HG03159 (cell line): ENCODE measurements around the gene TTLL8.
"Not testable (repeated sequence)": the region's sequence is repeated elsewhere in the genome, so short reads cannot be mapped to it uniquely, and the experiment has no call there.

Source experiments
- ATAC-seq: cut with Tn5 transposase; IDR thresholded peaks from one replicate; pipeline ENCODE4 v1.9.1; 2021; ENCODE audit warnings: mild to moderate bottlenecking, moderate library complexity; ENCODE audit not compliant: unreplicated experiment

Gene TTLL8

DNA sequence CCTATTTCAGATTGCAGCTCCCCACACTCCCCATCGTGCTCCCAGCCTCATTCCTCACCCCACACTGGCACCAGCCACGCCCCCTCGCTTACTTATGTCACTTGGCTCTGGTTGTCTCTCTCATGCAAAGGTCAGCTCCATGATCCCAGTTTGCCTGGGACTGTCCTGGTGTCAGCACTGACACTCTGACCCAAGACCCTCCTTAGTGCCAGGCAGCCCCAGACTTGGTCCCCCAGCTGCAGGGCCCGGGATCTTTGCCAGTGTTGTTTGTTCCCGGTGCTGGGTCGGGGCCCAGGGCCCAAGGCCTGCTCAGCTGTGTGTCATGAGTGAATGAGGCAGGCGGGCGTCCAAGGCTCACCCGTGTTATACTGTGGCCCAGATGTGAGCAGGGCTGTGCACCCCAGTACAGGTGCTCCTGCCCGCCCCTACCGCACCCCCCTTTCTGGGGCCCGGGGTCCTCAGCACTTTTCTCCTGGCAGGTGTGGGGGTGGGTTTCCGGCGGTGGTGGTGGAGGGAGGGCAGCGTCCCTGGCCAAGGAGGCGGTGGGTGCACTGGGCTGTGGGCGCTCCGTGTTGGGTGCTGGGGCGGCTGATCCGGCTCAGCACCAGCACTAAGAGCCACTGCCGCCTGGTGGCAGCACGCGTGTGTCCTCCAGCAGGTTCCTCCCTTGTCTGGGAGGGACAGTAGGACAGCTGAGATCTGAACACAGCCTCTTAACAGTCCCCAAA lies 65.0 kb downstream of the TTLL8 start:
- no peak for ATAC-seq

DNA sequence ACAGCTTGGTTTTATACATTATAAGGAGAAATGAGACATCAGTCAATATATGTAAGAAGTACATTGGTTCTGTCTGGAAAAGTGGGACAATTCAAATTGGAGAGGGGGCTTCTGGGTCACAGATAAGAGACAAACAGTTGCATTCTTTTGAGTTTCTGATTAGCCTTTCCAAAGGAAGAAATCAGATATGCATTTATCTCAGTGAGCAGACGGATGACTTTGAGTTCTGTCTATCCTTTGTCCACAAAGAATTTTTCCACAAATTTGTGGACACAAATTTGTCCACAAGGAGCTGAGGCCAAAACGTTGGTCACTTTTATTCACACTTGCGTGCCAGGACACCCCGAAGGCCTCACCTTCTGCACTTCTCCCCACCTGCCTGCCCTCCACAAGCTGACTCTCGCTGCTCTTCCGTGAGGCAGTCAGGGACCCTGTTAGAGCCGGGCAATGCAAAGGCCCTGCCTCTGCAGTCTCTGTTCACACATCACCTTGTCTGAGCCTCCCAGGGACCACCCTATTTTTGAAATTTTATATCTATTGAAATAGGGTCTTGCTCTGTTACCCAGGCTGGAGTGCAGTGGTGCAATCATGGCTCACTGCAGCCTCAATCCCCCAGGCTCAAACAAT lies 66.1 kb downstream of the TTLL8 start:
- no peak for ATAC-seq

DNA sequence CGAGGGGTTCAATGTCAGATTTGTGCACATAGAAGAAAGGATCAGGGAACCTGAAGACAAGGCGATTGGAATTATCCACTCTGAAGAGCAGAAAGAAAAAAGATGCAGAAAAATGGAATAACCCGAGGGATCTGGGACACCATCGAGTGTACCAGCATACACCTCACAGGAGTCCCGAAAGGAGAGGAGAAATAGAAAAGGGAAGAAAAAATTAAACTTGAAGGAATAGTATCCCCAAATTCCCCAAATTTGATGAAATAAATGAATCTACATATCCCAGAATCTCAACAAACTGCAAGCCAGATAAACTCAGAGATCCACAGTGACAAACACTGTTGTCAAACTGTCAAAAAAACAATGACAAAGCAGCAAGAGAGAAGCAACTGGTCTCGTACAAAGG lies 66.9 kb downstream of the TTLL8 start:
- no peak for ATAC-seq

DNA sequence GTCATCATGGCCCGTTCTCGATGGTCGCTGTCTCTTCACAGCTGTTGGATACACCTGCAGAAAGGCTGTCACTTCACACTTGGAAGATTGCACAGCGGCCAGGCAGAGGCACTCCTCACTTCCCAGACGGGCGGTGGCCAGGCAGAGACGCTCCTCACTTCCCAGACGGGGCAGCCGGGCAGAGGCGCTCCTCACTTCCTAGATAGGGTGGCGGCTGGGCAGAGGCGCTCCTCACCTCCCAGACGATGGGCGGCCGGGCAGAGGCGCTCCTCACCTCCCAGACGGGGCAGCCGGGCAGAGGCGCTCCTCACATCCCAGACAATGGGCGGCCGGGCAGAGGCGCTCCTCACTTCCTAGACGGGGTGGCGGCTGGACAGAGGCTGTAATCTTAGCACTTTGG lies 68.3 kb downstream of the TTLL8 start:
- ATAC-seq: not testable (repeated sequence)

DNA sequence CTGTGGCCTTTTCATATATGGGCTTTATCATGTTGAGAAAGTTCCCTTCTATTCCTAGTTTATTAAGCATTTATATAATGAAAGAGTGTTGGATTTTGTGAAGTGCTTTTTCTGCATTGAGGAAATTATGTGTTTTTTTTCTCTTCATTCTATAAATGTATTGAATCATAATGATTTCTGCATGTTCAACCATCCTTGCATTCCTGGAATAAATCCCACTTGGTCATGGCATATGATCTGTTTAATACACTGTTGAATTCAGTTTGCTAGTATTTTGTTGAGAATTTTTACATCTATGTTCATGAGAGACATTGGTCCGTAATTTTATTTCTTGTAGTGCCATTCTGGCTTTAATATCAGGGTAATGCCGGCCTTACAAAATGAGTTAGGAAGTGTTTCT lies 71.8 kb downstream of the TTLL8 start:
- ATAC-seq: no peak

DNA sequence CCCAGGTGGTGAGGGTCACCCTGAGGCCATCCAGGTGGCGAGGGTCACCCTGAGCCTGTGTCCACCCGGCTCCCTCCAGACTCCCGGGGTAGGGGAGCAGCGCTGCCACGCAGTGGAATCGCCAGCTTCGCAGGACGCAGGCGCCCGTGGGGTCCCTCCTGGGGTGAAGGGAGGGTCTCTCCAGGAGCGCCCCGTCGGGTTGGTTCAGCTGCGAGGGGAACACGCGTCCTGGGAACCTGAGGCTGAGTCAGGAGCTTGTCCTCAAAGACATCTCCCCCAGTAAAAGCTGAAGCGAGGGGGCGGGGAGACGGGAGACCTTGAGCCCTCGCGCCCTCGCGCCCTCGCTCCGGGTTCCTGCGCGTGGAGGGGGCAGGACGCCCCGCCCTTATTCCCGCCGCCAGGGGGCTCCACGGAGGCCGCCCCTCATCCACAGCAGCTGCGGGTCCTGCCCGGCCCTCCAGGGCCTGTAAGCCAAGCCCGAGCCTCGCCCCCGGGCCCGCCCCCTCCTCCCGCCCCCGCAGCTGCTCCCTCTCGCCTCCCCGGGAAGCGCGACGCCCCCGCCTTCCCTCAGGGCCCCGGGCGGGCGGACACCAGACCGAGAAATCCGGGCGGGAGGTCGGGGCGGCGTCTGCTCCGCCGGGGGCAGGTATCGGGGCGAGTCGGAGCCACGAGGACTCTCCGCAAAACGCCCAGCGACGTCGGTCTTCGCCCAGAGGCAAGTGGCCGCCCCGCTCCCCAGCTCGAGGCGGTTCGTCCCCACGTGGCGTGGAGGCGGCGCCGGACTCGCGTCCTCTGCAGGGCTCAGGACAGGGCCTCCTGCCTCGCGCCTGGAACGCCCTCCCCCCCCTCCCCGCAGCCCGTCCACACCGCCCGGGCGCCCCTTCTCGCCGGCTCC lies 74.7 kb downstream of the TTLL8 start:
- ATAC-seq: no peak

DNA sequence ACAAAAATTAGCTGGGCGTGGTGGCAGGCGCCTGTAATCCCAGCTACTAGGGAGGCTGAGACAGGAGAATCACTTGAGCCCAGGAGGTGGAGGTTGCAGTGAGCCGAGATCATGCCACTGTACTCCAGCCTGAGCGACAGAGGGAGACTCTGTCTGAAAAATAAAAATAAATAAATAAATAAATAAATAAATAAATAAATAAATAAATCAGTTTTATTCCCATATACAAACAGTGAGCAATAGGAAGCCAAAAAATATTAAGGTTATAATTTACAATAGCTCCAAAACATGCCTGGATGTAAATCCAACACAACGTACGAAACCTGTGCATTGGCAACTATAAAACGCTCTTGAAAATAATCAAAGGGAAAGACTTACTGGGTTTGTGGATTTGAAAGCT lies 76.3 kb downstream of the TTLL8 start:
- not testable (repeated sequence) for ATAC-seq

DNA sequence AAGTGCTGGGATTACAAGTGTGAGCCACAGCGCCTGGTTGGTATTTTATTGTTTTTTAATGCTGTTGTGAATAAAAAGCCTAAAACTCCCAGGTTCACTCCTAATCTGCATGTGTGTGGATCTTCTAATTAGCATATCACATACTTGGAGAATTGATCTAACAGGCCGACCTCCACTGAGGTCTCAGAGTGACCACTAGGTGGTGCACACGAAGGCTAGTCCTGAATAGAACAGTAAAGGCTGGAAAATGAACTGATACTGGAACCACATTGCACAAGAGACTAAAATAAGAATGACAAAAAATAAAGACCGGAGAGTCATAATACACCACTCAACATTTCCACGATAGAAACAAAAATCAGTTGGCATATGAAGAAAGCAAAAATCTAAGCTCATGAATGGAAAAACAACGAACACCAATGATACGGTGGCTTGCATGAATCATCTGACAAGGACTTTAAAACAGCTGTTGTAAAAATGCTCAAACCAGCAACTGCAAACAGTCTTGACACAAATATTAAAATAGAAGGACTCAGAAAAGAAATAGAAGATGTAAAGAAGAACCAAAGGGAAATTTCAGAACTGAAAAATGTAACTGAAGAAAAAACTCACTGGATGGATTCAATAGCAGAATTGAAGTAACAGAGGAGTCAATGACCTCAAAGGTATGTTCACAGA lies 78.4 kb downstream of the TTLL8 start:
- ATAC-seq: no peak

DNA sequence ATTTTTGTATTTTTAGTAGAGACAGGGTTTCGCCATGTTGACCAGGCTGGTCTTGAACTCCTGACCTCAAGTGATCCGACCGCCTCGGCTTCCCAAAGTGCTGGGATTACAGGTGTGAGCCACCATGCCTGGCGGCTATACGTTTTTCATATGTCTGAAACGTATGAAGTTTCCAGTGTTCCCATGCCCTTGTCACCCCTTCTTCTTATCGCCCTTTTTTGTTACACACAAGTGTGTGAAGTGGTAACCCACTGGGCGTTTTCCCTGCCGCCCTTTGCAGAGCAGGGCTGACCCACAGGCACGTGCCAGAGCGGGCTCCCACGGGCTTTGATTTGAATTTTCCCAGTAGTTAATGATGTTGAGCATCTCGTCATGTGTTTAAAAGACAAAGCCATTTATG lies 80.5 kb downstream of the TTLL8 start:
- no peak for ATAC-seq

DNA sequence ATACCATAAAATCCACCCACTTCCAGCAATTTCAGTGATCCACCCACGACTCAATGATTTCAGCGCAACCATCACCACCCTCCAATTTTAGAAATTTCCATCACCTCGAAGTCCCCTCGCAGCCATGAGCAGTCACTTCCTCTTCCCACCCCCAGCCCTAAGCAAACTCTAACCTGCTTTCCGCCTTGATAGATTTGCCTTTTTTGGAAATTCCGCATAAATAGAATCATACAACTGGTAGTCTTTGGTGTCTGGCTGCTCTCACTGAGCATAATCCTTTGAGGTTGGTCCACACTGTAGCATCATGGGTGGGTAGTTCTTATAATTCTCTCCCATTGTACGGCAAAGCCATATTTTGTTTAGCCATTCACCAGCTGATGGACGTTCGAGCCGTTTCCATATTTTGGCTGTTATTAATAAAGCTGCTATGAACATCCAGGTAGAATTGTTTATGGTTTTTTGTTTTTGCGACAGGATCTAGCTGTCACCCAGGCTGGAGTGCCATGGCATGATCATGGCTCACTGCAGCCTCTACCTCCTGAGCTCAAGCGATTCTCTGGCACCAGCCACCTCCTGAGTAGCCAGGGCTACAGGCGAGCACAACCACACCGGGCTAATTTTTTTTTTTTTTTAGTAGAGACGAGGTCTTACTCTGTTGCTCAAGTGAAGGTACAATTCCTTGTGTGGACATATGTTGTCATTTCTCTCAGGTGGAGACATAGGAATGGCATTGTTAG lies 81.5 kb downstream of the TTLL8 start:
- no peak for ATAC-seq

DNA sequence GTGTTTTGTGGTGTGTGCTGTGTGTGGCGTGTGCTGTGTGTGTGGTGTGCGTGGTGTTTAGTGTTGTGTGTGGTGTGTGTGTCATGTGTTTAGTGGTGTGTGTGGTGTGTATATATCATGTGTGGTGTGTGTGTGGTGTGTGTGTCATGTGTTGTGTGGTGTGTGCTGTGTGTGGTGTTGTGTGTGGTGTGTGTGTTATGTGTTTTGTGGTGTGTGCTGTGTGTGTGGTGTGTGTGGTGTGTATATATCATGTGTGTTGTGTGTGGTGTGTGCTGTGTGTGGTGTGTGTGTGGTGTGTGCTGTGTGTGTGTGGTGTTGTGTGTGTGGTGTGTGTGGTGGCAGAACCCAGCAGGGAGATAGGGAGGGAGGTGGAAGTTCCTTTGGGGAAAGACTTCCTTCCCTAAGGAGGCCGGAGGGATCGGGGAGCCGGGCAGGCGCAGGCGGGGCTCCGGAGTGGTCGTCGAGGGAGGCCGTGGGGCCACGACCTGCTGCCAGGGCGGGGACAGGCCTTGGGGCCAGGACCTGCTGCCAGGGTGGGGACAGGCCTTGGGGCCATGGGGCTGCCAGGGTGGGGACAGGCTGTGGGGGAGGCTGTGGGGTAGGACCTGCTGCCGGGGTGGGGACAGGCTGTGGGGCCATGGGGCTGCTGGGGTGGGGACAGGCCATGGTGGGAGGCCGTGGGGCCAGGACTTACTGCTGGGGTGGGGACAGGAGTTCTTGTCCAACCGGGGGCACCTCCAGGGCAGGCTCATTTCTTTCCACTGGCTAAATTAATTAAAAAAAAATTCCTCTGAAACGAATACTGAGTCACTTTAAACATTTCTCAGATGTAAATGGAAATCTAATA lies 82.3 kb downstream of the TTLL8 start:
- no peak for ATAC-seq

DNA sequence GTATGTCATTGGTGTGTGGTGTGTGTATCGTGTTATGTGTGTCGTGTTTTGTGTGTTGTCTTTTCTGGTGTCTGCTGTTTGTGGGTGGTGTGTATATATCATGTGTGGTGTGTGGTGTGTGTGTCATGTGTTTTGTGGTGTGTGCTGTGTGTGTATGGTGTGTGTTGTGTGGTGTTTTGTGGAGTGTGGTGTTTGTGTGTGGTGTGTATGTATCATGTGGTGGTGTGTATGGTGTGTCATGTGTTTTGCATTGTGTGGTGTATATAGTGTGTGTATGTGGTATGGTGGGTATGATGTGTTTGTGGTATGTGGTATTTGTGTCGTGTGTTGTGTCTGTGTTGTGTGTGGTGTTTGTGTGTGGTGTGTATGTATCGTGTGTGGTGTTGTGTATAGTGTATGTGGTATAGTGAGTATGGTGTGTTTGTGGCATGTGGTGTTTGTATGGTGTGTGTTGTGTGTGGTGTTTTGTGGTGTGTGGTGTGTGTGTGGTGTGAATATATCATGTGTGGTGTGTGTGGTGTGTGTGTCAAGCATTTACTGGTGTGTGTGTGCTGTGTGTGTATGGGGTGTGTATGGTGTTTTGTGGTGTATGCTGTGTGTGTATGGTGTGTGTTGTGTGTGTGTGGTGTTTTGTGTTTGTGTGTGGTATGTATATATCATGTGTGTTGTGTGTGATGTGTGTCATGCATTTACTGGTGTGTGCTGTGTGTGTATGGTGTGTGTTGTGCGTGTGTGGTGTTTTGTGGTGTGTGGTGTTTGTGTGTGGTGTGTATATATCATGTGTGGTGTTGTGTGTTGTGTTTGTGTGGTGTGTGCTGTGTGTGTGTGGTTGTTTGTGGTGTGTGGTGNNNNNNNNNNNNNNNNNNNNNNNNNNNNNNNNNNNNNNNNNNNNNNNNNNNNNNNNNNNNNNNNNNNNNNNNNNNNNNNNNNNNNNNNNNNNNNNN lies 84.8 kb downstream of the TTLL8 start:
- ATAC-seq: no peak

DNA sequence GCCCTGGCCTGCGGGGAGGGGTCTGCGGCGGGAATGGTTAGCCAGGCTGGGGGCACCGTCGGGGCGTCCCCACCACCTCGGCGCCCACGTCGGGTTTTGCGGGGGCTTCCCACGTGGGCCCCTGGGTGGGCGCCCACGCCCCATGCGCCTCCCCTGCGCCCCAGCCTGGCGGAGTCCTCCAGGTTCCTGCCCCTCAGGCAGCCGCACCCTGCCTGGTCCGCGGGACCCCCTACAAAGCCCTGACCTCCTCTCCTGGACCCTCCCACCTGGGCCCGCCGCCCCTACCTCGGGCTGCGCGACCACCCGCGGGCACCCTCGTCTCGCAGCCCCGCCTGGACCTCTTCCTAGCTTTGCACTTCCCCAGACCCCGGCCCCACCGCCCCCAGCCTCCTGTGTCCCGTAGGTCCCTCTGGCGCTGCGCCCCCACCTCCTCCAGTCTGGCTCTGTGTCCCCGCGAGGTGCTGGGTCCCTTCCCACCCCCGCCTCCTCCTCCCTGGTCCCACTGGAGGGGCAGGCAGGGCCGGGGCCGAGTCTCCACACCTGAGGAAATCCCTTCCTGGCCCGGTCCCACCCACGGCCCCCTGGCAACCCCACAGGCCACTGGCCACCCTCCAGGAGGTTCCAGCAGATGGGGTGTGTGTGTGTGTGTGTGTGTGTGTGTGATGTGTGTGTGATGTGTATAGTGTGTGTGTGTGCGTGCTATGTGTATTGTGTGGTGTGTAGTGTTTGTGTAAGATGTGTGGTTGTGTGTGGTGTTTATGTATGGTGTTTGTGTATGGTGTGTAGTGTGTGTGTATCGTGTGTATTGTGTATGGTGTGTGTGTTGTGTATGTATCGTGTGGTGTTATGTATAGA lies 85.7 kb downstream of the TTLL8 start:
- ATAC-seq: no peak

DNA sequence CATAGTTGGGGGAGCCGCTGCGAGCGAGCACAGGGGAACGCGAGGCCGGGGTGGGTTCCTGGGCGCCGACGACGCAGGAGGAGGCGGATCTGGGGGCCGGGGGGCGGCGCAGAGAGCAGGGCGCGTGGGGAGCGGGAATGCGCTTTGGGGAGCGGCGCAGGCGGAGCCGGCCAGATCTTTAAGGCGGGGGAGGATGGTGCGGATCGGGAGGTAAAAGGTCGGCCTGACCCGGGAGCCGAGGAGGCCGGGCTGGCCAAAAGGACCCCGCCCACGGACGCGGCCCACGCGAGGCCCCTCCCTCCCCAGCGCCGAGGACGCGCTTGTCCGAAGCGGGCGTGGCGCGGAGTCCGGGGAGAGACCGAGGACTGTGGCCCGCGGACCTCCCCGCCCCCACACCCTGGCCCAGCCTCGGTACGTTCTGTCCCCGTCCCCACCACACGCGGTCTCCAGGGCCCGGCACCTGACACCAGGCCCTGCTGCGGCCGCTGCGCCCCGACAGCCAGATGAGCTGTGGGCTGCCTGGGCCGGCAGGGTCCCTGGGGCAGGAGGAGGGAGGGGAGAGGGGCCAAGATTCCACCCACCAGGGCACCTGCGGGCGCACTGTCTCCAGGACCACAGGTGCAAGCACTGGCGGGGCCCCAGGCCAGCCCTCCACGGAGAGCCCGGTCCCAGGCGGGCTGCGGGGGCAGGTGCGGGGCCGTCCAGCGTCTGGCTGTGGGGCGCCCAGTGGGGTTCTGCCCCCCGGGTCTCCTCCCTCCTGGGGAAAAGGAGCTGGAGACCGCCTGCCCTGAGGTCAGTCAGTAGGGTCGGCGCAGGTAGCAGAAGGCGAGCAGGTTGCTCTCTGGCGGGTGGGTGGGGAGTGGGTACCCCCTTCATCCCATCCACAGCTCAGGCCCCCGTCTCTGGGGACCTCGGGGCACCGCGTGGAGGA lies 86.6 kb downstream of the TTLL8 start:
- peak; percentile 9 for ATAC-seq

DNA sequence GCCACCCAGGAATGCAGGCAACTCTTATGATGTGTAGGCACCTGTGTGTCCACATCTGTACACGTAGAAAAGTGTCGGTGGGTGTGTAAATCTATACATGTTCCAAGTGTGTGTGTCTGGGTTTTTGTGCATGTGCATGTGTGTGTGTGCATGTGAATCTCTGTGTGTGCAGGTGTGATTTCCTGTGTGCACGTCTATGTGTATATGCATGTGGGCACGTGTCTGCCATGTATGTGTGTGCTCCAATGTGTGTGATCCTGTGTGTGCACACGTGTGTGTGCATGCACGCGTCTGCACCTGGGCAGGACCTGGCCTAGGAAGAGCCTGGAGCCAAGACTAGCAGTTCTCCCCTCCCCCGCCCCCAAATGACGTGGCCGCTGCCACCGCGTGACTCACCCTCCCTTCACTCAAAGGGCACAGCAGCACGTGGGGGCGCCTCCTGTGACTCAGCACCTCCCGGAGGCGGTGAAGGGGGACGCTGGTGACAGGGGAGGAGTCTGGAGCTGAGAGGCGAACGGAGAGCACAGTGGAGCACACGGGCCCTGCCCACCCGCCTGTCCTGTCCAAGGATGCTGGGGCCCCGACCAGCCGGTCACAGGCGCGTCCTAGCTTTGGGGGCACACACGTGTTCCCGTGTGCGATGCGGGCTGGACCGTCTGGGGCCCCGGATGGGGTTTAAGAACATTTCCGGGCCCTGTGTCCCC lies 87.4 kb downstream of the TTLL8 start:
- peak; percentile 67 for ATAC-seq
